ENCODE data around the gene CCDC107. TPM values are rescaled to one million over a fixed set of nuclear protein-coding genes. Genes with fewer than 3 reads are reported as not detected.

The CCDC107 gene
- total and polyA plus RNA-seq, 2 of the 13 experiments (the other 11 are each of a cell fraction or from before 2014, with no cell fraction given), result 7.1 to 15.2 TPM

- TF ChIP-seq TRIM24 (CRISPR knock-in tag; IDR thresholded peaks at IDR 0.05) (0 out of 2 replicates have a peak, but pooled peaks have one; percentile 48), SALL2 (CRISPR knock-in tag; IDR thresholded peaks at IDR 0.05) (peak; percentile 35; the same call in 1 of the 2 replicates), SMYD3 (CRISPR knock-in tag; IDR thresholded peaks at IDR 0.05) (peak; percentile 96), BRF2 (CRISPR knock-in tag; IDR thresholded peaks at IDR 0.05) (peak; percentile 100), HOXA3 (CRISPR knock-in tag; IDR thresholded peaks at IDR 0.05) (peak; percentile 98), KLF12 (CRISPR knock-in tag; IDR thresholded peaks at IDR 0.05; ENCODE audit: borderline replicate concordance) (peak; percentile 92; the same call in 1 of the 2 replicates), ZNF274 (CRISPR knock-in tag; IDR thresholded peaks at IDR 0.05) (peak; percentile 86; the same call in 1 of the 2 replicates), ZNF672 (CRISPR knock-in tag; IDR thresholded peaks at IDR 0.05) (0 out of 2 replicates have a peak, but pooled peaks have one; percentile 87), ZNF577 (CRISPR knock-in tag; IDR thresholded peaks at IDR 0.05; ENCODE audit: borderline replicate concordance, low read depth) (no peak), MAFK (conservative IDR thresholded peaks at IDR 0.05 in 1 of 2, IDR thresholded peaks at IDR 0.05 in 1 of 2; ENCODE audit: low read length in 2 of 2) (no peak), ZNF773 (CRISPR knock-in tag; IDR thresholded peaks at IDR 0.05; ENCODE audit: borderline replicate concordance) (0 out of 2 replicates have a peak, but pooled peaks have one; percentile 80), ZBTB33 (CRISPR knock-in tag; IDR thresholded peaks at IDR 0.05) (peak; percentile 74), ARNT (IDR thresholded peaks at IDR 0.05) (no peak), TCF12 (IDR thresholded peaks at IDR 0.05) (no peak), TCF12 (CRISPR knock-in tag; IDR thresholded peaks at IDR 0.05) (0 out of 2 replicates have a peak, but pooled peaks have one; percentile 45), STAT5B (CRISPR knock-in tag; IDR thresholded peaks at IDR 0.05) (0 out of 2 replicates have a peak, but pooled peaks have one; percentile 70), LCORL (IDR thresholded peaks at IDR 0.05) (no peak), LCORL (CRISPR knock-in tag; IDR thresholded peaks at IDR 0.05) (peak; percentile 91), SYNCRIP (IDR thresholded peaks at IDR 0.05; ENCODE audit: insufficient read depth, low read depth, low read length) (no peak), MIER2 (CRISPR knock-in tag; IDR thresholded peaks at IDR 0.05) (peak; percentile 72; the same call in 1 of the 2 replicates), FOXK1 (CRISPR knock-in tag; IDR thresholded peaks at IDR 0.05; ENCODE audit: borderline replicate concordance, low read depth) (peak; percentile 82), E2F5 (CRISPR knock-in tag; conservative IDR thresholded peaks at IDR 0.05) (peak; percentile 50; the same call in 1 of the 2 replicates), SALL1 (CRISPR knock-in tag; IDR thresholded peaks at IDR 0.05) (peak; percentile 97), BORCS8-MEF2B (CRISPR knock-in tag; IDR thresholded peaks at IDR 0.05) (peak; percentile 94), SOX5 (CRISPR knock-in tag; IDR thresholded peaks at IDR 0.05; ENCODE audit: borderline replicate concordance) (peak; percentile 81), ZNF749 (CRISPR knock-in tag; IDR thresholded peaks at IDR 0.05; ENCODE audit: borderline replicate concordance) (peak; percentile 97), MEF2D (CRISPR knock-in tag; IDR thresholded peaks at IDR 0.05) (peak; percentile 97), ZBTB25 (CRISPR knock-in tag; IDR thresholded peaks at IDR 0.05) (peak; percentile 92)
Observed at GRCh38 chr9:35657546-35658136, 451 bp upstream of the CCDC107 start, which contains the start of gene RMRP (continued).
